Right forelimb (tissue), 1 donor: ENCODE results near the gene SLC25A25.

Experiments used
- DNase-seq: peaks from one replicate; pipeline ENCODE4 v3.0.0-alpha.2; 2018

The SLC25A25 gene

DNA sequence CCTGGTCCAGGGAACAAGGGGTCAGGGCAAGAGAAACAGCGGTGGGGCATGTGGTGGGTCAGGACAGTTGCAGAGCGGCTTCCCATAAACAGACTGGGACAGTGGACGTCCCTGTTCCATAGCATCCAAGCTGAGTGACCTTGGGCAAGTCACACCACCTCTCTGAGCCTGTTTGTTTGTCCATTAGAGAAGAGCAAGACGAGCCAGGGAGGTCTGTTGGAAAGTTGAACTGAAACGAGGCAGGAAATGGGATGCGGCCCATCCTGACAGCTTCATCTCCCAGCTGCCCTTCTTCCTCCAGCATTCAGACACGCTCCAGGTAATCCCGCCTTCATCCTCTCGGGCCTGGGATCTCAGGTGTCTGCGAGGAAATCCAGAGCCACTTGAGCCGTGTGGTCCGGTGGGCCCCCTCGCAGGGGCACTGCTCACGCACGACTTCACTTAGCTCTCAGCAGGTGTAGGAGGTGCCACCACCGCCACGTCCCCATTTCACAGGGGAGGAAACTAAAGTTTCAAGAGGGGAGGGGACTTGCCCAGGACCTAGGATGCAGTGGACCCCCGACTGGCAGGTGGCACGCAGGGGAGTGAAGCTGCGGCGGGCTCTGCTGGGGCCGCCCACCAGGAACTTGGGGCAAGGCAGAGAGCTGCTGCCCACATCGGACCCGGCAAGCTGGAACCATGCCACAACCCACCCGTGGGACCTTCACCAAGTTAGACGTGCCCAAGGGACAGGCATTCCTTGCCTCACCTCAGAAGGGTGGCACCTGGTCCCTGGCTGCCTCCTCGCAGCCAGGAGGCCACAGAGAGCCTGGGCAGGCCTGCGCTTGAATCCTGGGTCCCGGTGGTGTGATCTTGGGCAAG lies 46.5 kb downstream of the SLC25A25 start:
- no peak for DNase-seq

DNA sequence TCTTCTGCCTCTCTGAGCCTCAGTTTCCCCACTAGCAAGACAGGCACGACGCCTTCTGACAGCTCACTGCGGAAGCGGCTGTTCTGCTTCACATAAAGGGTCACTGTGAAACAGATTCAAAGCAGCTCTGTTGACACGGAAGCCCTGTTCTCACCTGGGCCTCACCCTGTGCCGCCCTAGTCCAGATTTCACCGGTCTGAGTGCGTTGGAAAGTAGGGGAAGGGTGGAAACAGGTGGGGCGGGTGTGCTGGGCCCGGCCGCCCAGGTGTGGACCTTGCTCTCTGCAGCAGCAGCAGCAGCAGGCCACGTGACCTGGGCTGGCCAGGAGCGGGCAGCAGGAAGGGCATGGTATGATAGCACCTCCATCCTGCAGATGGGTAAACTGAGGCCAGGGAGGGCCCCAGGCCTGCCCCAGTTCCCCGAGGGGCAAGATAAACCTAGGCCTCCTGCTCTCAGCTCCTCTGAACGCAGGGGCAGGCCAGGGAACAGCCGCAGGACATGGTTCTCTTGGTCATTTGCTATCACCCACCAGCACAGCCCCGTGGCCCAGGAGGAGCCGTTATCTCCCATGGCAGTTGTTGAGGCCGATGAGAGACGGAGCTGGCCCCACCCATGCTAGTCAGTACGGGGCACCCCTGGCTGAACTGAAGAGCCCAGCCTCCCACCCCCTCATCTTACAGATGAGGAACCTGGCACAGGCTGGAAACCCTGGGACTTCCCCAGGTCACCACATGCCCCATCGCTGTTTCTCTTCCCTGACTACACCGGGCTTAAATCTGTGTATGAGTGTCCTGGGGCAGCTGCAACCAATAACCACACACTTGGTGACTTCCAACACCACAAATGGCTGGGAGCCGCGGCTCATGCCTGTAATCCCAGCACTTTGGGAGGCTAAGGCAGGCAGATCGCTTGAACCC lies 47.4 kb downstream of the SLC25A25 start:
- no peak for DNase-seq

DNA sequence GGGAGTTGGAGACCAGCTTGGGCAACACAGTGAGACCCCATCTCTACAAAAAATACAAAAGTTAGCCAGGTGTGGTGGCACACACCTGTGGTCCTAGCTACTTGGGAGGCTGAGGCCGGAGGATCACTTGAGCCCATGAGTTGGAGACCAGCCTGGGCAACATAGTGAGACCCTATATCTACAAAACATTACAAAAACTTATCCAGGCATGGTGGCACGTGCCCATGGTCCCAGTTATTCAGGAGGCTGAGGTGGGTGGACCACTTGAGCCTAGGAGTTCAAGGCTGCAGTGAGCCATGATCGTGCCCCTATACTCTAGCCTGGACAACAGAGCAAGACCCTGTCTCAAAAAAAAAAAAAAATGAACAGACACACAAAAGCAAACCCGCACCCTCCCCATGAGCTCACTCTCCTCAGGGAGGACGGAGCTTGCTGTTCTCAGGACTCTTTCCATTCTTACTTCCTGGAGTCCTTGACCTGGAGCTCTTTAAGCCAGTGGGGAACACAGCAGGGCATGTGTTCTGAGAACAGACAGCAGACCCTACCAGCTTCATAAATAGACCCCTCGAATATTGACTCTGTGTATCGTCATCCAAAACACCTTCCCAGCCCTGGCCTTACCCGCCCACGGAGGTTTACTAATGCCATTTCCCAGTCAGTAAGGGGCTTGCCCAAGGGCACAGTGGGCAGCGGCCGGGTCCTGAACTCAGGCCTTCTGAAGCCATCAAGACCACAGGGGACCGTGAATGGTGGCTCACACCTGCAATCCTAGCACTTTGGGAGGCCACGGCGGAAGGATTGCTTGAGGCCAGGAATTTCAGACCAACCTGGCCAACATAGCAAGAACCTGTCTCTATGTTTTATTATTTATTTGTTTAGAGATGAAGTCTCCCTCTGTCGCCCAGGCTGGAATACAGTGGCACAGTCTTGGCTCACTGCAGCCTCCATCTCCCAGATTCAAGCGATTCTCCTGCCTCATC lies 48.4 kb downstream of the SLC25A25 start:
- no peak for DNase-seq

DNA sequence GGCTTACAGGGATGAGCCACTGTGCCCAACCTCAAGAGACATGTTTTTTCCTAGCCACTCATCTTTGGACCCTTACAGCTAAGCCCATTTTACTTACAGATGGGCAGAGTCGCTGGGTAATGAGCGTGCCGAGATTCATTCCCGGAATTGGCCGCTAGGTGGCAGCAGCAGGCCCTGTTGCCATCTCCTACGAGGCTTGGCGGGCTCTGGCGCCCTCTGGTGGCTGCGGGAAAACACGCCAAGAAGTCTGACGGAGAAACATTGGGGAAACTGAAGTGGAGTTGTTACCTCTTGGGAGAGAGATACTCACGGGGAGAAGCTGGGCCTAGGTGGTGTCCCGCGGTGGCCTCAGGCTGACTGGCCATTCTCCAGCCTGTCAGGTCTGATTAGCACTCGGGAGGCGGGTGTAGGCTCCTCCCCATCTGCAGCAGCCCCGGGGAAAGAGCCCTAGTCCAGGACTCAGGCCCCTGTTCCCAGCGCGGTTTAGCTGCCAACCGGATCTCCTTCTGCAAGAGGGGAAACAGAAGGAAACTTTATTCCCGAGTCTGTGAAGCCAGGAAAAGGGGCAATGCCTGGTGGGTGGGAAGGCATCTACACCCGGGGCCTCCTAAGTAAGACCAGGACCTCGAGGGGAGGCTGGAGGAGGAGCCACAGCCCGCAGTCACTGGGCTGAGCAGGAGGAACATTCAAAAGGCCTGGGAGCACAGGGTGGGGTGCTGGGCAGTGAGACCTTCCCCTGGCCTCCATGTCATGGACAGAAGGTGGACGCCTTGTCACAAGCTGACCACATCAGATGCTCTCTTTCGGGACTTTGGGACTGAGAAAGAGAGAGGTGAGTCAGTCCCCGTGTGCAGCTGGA lies 49.8 kb downstream of the SLC25A25 start:
- peak; percentile 97 for DNase-seq

DNA sequence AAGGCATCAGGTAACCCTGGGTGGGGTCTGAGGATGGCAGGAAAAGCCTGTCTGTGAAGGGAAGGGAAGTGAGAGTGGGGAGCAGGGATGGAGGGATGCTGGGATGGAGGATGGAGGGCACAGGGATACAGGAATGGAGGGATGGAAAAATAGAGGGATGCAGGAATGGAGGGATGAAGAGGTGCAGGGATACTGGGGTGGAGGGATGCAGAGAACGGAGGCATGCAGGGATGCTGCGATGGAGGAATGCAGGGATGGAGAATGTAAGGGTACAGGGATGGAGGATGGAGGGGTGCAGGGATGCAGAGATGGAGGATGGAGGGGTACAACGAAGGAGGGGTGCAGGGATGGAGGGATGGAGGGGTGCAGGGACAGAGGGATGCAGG lies 50.4 kb downstream of the SLC25A25 start:
- no peak for DNase-seq

DNA sequence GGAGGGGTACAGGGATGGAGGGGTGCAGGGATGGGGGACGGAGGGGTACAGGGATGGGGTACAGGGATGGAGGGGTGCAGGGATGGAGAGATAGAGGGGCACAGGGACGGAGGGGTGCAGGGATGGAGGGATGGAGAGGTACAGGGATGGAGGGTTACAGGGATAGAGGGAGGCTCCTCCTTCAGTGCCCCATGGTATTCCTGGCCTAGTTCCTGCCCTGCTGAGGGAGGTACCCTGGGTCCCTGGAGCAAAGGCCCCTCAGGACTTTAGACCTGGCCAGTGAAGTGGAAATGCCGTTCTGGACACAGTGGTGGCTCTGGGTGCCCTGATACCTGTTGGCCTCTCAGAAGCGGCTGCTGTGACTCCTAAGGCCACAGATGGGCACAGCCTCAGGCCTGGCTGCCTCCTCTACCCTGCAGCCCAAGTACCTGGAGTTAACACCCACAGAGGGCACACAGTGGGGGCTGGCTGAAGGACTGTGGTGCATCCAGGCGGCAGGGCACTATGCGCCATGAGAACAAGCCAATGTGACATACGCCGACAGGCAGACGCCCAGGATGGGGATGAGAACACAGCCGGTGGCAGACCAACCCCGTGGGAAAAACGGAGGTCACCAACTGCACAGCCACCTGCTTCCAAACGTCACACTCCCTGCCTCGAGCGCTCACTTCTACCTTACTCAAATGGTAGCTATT lies 51.1 kb downstream of the SLC25A25 start:
- no peak for DNase-seq

DNA sequence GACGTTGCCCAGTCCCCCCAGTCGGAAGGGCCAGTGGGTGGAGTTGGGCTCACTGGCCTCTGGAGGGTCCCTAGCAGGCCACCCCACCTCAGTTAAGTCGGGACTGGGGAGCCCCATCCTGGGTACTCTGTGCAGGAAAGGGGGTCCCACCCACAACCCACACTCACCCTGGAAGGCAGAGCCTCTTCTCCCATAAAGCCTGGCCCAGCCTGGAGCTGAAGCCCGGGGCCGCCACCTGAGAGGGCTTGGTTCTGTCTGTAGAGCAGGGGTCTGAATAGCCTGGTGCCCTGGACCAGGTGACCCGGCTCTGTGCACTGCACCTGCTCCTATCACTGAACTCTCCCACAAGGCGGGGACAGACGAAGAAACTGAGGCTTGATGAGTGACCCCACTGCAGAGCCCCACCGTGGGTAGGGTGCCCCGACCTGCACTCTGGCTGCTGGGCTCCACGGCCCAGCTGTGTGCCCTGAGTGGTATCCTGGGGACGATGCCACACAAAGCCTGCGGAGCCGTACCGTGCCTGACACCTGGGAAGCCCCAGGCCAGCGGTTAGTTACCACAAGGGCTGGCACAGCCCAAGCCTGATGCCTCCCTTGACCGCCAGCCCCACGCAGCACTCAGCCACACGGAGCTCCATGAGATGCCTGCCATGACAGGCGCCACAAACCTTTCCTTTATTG lies 52.2 kb downstream of the SLC25A25 start:
- DNase-seq = no peak

DNA sequence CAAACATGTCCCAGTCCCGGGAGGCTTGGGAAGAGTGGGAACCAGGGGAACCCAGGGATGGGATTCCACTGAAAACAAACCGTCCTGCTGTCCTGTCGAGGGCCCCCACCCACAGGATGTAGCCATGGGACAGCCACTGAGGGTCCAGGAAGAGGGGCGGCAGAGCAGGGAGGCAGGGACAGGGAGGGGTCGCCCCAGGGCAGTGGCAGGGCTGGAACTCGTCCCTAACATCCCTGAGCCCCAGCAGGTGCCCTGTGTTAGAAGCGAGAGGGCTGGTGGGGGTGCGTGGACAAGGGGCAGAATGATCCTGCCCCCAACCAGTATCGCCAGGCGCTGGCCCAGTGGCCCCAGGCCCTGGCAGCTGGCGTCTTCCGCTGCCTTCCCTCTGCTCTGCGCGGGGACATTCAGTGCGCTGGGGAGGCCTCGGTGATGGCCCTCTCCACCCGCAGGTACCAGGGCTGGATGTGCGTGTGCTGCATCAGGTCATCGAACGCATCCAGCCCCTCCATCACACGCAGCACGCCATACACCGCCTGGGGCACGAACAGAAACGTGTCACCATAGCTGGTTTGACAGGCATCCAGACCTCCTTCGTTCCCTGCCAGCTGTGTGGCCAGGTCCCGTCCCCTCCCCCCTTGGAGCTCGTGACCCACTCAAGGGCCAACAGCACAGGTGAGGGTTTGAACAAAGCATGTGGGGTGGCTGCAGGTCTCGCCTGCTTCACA lies 52.9 kb downstream of the SLC25A25 start:
- no peak for DNase-seq

DNA sequence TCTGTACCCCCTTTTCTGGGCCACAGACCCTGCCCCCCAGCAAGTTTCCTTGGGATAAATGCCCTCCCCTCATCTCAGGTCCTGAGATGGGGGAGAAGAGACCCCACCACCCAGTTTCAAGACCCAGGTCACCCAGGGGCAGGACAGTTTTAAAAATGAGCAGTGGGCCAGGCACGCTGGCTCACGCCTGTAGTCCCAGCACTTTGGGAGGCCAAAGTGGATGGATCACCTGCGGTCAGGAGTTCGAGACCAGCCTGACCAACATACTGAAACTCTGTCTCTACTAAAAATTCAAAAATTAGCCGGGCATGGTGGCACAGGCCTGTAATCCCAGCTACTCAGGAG lies 53.4 kb downstream of the SLC25A25 start:
- DNase-seq = no peak

DNA sequence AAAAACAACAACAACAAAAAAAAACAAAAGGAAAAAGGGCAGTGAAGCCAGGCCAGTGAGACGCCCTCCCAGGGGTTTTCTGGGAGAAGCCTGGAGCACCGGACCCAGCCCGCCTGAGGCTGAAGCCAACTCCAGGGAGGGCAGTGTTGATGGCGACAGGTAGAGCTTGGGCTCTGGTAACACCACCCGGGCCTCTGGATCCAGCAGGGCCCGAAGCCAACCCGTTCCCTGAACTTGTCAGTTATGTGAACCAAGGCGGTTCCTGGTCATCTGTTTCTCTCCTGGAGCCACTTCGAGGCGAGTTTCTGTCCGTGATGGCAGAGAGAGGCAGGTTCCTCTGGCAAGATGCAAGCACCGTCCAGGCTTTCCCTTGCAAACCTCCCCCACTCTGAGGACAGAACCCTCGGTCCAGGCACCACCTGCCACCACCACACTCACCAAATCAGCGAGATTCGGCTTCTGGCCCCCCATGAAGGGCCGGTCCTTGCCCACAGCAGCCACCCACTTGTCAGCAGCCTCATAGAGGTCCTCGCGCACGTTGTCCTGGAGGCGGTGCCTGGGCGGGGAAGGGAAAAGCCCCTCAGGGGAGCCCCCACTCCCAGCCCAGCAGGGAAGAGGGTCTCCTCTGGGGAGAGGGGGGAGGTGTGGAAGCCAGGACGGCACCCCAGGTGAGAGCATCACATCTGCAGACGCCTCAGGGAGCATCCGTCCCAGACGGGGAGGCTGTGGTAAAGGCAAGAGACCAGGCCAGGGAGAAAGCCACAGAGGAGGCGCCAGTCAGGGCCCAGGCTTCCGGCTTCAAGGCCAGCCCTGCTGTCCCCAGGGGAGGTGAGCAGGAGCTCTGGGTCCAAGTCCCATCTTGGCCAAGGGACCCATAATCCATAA lies 54.1 kb downstream of the SLC25A25 start:
- no peak for DNase-seq

DNA sequence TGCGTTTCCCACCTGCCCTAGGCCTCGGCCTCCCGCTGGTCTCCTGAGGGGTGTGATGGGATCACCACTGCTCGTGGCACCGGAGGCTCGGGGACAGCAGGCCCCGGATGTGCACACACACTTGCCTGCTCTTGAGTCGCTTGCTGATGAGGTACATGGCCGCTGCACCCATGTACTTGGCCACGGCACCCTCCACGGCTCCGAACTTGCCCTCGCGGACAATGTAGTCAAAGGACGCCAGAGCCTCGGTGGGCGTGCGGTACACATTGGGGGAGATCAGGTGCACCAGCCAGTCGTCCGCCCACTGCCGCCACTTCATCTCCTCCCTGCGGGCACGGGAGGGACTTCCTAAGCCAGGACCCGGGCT lies 54.8 kb downstream of the SLC25A25 start:
- no peak for DNase-seq

DNA sequence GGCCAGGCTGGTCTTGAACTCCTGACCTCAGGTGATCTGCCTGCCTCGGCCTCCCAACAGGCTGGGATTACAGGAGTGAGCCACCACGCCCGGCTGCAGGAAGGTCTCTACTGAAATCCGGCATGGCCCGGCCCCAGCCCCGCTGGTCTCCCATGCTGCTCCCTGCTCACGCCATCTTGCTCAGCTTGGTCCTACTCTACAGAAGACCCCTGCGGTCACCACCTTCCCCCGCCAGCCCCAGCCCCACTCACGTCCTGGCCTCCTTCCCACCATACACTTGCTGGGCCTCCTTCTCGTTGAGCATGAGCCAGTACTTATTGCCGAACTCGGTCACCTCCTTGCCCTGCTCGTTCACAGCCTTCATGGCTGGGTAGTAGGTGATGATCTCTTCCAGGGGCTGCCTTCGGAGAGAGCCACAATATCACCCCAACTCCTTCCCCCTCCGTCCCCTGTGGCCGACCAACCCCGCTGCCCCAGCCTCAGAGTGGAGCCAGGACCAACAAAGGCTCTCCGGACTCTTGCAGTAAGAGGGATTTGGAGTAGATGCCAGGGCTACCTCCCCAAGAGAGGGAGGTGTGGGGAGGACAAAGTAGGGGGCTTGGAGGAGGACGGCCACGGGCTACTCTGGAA lies 55.5 kb downstream of the SLC25A25 start:
- DNase-seq = no peak

DNA sequence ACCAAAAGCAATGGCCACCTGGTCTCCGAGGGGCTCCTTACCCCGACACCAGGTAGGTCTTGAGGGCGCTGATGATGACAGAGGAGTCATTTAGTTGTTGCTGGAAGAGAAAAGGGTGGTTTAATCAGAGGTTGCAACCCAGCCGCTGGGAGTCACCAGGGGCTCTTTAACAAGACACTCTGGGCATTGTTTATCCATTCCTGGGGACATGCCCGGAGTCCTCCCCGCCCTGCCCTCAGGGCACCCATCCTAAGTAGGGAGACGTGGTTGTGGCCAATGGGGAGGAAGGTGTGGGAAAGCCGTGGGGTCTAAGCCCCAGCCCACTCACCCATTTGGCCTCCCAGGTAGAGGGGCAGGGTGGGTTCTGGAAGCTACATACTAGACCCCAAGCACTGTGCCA lies 56.4 kb downstream of the SLC25A25 start:
- DNase-seq = no peak

DNA sequence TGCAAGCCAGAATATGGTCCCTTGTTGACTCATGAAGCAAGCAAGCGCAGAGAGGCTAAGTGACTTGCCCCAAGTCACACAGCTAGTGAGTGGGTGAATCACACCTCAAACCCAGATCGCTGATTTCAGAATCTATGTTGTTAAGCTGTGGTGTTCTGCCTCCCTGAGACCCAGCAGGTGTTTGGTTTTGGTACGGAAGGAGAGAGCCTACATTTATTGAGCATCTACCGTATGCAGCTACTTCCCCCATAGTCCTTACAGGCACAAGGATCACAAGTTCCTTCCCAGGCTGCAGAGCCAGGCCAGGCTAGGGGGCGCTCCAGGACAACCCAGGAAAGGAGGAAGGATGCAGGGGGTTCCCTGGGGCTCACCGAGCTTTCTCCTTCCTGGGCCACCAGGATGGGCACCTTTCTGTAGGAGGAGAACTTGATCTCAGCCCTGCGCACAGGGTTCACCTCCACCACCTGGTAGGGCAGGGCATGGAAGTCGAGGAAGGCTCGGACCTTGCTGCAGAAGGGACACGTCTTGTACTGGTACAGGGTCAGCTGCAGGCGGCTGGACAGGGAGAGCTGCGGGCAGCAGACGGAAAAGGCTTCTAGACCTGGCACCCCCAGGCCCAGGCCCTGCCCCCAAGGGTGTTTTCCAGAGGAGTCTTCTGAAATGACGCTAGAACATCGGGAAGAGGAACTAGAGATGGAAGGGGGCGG lies 57.0 kb downstream of the SLC25A25 start:
- peak; percentile 71 for DNase-seq

DNA sequence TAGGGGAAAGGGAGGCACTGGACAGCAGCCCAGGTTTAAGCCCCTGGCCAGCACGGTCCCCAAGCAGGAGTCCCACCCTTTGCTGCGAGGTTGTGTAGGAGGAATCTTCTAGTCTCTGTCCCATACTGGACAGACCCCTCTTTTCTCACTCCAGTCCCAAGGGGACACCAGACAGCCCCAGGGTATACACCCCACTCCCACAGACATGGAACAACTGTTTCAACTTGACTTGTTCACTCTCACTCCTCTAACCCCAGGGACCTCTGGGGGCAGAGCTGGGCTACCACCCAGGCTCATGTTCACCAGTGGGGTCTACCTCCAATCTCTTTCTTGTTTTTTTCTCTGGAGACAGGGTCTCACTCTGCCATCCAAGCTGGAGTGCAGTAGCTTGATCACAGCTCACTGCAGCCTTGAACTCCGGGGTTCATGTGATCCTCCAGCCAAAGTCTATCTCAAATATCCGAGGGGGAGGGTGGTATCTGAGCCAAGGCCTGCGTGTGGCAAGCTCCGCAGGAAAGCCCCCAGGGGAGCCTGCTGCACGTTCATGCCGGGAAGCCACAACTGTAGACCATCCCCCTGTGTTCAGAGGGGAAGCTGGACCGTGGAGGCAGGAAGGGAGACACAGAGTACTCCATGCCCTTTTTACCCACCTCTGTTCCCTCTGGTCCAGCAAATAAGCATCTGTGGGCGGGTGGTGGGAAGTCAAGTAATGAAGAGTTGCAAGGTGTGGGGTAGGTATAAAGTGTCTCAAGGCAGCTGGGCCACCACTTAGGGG lies 57.7 kb downstream of the SLC25A25 start:
- no peak for DNase-seq

DNA sequence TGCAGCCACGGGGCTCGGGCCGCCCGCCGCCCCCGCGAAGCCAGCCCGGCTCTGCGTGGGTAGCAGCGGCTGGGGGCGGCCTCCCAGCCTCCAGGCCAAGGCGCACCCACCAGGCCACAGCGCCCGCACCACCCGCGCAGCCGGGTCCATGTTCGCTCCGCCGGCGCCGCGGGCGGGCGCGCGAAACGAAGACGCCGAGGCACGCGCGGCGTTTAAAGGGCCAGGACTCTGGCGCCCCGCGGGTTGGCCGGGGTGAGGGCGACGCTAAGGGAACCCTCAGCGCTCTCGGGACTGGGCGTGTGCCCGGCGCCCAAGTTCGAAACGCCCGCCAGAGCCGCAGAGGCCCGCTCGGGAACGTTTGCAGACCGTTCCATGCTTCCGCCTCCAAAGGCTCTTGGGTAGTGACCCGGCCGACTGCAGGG lies 59.5 kb downstream of the SLC25A25 start, which contains the start of gene PTGES2:
Gene PTGES2, minus strand, starts transcription at position 162 of the 422 bp plus-strand sequence. Its CDS starts 12 bp downstream, at position 150.
- DNase-seq = peak; percentile 90
